Measurements from ENCODE around the gene RAB3D.

RAB3D gene

DNA sequence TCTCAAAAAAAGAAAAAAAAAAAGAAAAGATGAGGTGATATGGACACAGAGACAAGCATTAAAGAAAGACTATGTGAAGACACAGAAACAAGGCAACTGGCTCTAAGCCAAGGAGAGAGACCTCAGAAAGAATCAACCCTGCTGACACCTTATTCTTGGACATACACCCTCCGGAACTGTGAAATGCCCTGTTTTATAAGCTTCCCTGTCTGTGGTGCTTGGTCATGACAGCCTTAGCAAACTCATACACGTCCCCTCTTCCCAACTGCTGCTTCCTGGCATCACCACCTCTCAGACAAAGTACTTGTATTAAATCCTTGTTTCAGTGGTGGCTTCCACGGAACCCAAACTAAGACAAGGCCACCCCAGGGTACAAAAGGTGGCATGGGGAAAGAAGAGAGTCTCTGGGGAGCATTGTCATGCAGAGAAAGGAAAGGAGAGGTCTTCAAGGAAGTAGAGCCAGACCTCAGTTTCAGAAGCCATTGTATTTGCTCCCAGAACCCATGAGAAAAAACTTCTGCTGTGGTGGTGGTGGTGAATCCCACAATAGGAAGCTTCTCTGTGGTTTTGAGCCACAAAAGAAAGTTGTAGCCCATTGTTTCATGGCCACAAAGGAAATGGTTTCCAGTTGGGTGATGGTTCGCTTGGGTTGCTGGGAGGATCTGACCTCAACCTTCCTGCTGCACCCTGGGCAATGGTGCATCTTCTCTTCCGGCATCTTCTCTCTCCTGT is 59.8 kb downstream of the RAB3D start:
- TF ChIP-seq, protein P1, sequence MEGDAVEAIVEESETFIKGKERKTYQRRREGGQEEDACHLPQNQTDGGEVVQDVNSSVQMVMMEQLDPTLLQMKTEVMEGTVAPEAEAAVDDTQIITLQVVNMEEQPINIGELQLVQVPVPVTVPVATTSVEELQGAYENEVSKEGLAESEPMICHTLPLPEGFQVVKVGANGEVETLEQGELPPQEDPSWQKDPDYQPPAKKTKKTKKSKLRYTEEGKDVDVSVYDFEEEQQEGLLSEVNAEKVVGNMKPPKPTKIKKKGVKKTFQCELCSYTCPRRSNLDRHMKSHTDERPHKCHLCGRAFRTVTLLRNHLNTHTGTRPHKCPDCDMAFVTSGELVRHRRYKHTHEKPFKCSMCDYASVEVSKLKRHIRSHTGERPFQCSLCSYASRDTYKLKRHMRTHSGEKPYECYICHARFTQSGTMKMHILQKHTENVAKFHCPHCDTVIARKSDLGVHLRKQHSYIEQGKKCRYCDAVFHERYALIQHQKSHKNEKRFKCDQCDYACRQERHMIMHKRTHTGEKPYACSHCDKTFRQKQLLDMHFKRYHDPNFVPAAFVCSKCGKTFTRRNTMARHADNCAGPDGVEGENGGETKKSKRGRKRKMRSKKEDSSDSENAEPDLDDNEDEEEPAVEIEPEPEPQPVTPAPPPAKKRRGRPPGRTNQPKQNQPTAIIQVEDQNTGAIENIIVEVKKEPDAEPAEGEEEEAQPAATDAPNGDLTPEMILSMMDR (IDR thresholded peaks at IDR 0.05; ENCODE audit: borderline replicate concordance, insufficient read depth, low read depth, low read length), result no peak
- no peak overlapping the region for H3K4me3 ChIP-seq (ENCODE audit: low read depth, low read length)

DNA sequence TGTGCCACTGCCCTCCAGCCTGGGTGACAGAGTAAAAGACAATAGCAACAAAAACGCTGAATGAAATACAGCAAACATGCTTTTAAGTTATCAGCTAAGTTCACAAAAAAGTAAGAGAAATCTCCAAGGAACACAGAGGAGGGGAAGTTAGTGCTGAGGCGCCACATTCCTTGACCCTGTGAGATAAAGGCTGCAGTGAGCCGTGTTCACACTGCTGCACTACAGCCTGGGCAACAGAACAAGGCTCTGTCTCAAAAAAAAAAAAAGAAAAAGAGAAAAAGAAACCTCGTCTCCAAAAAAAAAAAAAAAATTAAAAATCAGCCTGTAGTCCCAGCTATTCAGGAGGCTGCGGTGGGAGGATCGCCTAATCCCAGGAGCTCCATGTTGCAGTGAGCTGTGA is 60.8 kb downstream of the RAB3D start:
- H3K4me3 ChIP-seq (ENCODE audit: low read depth, low read length), result no peak overlapping the region
- TF ChIP-seq, protein P1 (IDR thresholded peaks at IDR 0.05; ENCODE audit: borderline replicate concordance, insufficient read depth, low read depth, low read length), result no peak

DNA sequence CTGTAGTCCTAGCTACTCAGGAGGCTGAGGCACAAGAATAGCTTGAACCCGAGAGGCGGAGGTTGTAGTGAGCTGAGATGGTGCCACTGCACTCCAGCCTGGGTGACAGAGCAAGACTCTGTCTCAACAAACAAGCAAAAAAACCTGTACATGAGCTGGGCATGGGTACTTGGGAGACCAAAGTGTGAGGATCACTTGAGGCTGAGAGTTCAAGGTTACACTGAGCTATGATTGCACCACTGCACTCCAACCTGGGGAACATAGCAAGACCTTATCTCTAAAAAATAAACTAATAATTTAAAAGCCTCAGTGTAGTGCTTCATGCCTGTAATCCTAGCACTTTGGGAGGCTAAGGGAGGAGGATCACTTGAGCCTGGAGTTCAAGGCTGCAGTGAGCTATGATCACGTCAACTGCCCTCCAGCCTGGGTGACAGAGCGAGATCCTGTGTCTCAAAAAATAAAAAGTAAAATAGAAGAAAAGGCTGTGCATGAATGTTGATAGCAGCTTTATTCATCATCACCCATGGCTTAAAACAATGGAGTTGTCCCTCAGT is 64.8 kb downstream of the RAB3D start:
- no peak overlapping the region for H3K4me3 ChIP-seq (ENCODE audit: low read depth, low read length)
- TF ChIP-seq, protein P1 (IDR thresholded peaks at IDR 0.05; ENCODE audit: borderline replicate concordance, insufficient read depth, low read depth, low read length), result no peak

DNA sequence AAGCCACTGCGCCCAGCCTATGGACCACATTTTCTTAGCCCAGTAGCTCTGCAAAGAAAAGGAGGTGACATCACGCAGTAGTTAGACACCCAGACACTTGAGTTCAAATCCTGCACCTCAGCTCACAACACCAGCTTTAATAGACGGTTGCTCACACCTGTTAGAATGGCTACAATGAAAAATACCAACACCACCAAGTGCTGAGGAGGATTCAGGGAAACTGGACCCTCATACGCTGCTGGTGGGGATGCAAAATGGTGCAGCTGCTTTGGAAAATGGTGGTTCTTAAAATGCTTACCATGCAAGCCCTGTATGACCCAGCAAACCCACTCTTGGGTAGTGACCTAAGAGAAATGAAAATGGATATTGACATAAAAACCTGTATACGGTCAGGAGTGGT is 65.5 kb downstream of the RAB3D start:
- no peak overlapping the region for H3K4me3 ChIP-seq (ENCODE audit: low read depth, low read length)
- TF ChIP-seq, protein P1 (IDR thresholded peaks at IDR 0.05; ENCODE audit: borderline replicate concordance, insufficient read depth, low read depth, low read length), result no peak

DNA sequence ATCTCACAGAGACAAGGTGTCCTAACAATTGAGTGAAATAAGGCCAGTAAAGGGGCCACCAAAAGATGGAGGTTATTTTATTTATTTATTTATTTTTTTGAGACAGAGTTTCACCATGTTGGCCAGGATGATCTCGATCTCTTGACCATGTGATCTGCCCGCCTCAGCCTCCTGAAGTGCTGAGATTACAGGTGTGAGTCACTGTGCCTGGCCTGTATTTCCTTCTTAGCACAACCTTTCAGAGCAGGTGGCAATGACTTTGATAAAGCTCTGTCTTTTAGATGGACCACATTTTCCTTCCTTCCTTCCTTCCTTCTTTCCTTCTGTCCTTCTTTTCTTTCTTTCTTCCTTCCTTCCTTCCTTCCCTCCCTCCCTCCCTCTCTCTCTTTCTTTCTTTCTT is 66.2 kb downstream of the RAB3D start:
- no peak overlapping the region for H3K4me3 ChIP-seq (ENCODE audit: low read depth, low read length)

More for the DNA sequence above, 66.2 kb downstream of the RAB3D start:
- TF ChIP-seq, protein P1 (IDR thresholded peaks at IDR 0.05; ENCODE audit: borderline replicate concordance, insufficient read depth, low read depth, low read length), result no peak

All from GM12875 (cell line).